ENCODE measurements around the gene TARS2.

GRCh38 chr1:150479370-150479769 is 7.8 kb upstream of the TARS2 start:
- TF ChIP-seq CTCF (IDR thresholded peaks at IDR 0.05): no peak
- no peak for TF ChIP-seq POLR2AphosphoS5 (IDR thresholded peaks at IDR 0.05)
- TF ChIP-seq POLR2A (IDR thresholded peaks at IDR 0.05): no peak

Measured in upper lobe of left lung (tissue), 4 donors.